ENCODE measurements around the gene KANK3.

- TF ChIP-seq RAD21 (conservative IDR thresholded peaks at IDR 0.05) (no peak), CTCF (IDR thresholded peaks at IDR 0.05; ENCODE audit: poor library complexity, severe bottlenecking) (no peak), EZH2 (IDR thresholded peaks at IDR 0.05; ENCODE audit: borderline replicate concordance, insufficient read depth, low read length, poor library complexity, severe bottlenecking) (no peak)
Measured at GRCh38 chr19:8302357-8302691, 40.7 kb downstream of the KANK3 start.

All from neural cell (in vitro differentiated cells).